Neural cell (in vitro differentiated cells): Measurements from ENCODE around the gene STATH. TPM values are rescaled to one million over a fixed set of nuclear protein-coding genes. Genes with fewer than 3 reads are reported as not detected.

Experiments used
- H2AFZ ChIP-seq: fragments of 200-600, 300-800 bp; sonication (generic), shearing (Covaris generic); 2 replicates; pipeline ENCODE4 v1.6.0; 2014; ENCODE audit warnings: low read depth, mild to moderate bottlenecking, antibody characterized with exemption, low read length, moderate library complexity
- H3F3A ChIP-seq: fragments of 200-600 bp; shearing (Covaris generic); 2 replicates; pipeline ENCODE4 v1.6.1; 2016; ENCODE audit warnings: mild to moderate bottlenecking, moderate library complexity, mixed read lengths, antibody characterized with exemption, low read length; ENCODE audit not compliant: insufficient read depth, poor library complexity, severe bottlenecking
- H3K27ac ChIP-seq: fragments of 200-600, 300-800 bp; sonication (generic), shearing (Covaris generic); 2 replicates; pipeline ENCODE4 v1.5.1; 2014; ENCODE audit warnings: mild to moderate bottlenecking, low read length, moderate library complexity
- H3K27me3 ChIP-seq: fragments of 300-800, 200-600 bp; sonication (generic), shearing (Covaris generic); 2 replicates; pipeline ENCODE4 v1.6.0; 2014; ENCODE audit warnings: mild to moderate bottlenecking, low read depth, low read length, moderate library complexity; ENCODE audit not compliant: insufficient read depth
- H3K36me3 ChIP-seq: fragments of 300-800, 200-600 bp; sonication (generic), shearing (Covaris generic); 2 replicates; pipeline ENCODE4 v1.5.1; 2014; ENCODE audit warnings: mild to moderate bottlenecking, antibody characterized with exemption, low read length, moderate library complexity; ENCODE audit not compliant: insufficient read depth
- H3K4me2 ChIP-seq: fragments of 300-800, 200-600 bp; sonication (generic), shearing (Covaris generic); 2 replicates; pipeline ENCODE4 v1.6.0; 2014; ENCODE audit warnings: mild to moderate bottlenecking, low read length
- H3K4me3 ChIP-seq: fragments of 300-800, 200-600 bp; sonication (generic), shearing (Covaris generic); 2 replicates; pipeline ENCODE4 v1.5.1; 2014; ENCODE audit warnings: mild to moderate bottlenecking, low read length, moderate library complexity
- H3K79me2 ChIP-seq: fragments of 200-600 bp; shearing (Covaris generic); replicated peaks from 2 replicates; pipeline ENCODE4 v1.6.0; 2014; ENCODE audit warnings: mild to moderate bottlenecking, low read length, moderate library complexity; ENCODE audit not compliant: insufficient read depth
- H3K9ac ChIP-seq: fragments of 300-800, 200-600 bp; sonication (generic), shearing (Covaris generic); 2 replicates; pipeline ENCODE4 v1.6.1; 2016; ENCODE audit warnings: mild to moderate bottlenecking, low read length, mixed read lengths
- H3K9me2 ChIP-seq: fragments of 200-600 bp; shearing (Covaris generic); 2 replicates; pipeline ENCODE4 v1.6.1; 2016; ENCODE audit warnings: mild to moderate bottlenecking, low read length, mixed read lengths; ENCODE audit not compliant: insufficient read depth
- H3K9me3 ChIP-seq: fragments of 200-600, 300-800 bp; sonication (generic), shearing (Covaris generic); 2 replicates; pipeline ENCODE4 v1.6.1; 2016; ENCODE audit warnings: mild to moderate bottlenecking, mixed run types, low read length, moderate library complexity, mixed read lengths
- H4K20me1 ChIP-seq: fragments of 200-600 bp; shearing (Covaris generic); 2 replicates; pipeline ENCODE4 v1.6.1; 2016; ENCODE audit warnings: mild to moderate bottlenecking, mixed run types; ENCODE audit not compliant: insufficient read depth
- CTCF ChIP-seq: fragments of 450-650 bp; IDR thresholded peaks from 2 replicates; pipeline ENCODE4 v1.5.1; 2014; ENCODE audit warnings: antibody characterized with exemption, mild to moderate bottlenecking, moderate library complexity; ENCODE audit not compliant: poor library complexity, severe bottlenecking
- EP300 ChIP-seq: fragments of 450-650 bp; conservative IDR thresholded peaks from 2 replicates; pipeline ENCODE4 v1.6.1; 2014; ENCODE audit warnings: antibody characterized with exemption, mild to moderate bottlenecking, moderate library complexity; ENCODE audit not compliant: poor library complexity, severe bottlenecking
- EZH2 ChIP-seq: fragments of 200-600, 300-800 bp; shearing (Covaris generic), sonication (generic); IDR thresholded peaks from 2 replicates; pipeline ENCODE4 v1.6.1; 2014; ENCODE audit warnings: antibody characterized with exemption, low read length, borderline replicate concordance, mild to moderate bottlenecking; ENCODE audit not compliant: insufficient read depth, poor library complexity, severe bottlenecking
- MXI1 ChIP-seq: fragments of 450-650 bp; conservative IDR thresholded peaks from 2 replicates; pipeline ENCODE4 v1.6.1; 2014; ENCODE audit warnings: antibody characterized with exemption, mild to moderate bottlenecking; ENCODE audit not compliant: poor library complexity, severe bottlenecking
- POLR2AphosphoS5 ChIP-seq: IDR thresholded peaks from 2 replicates; pipeline ENCODE4 v1.6.1; 2012
- RAD21 ChIP-seq: fragments of 450-650 bp; conservative IDR thresholded peaks from 2 replicates; pipeline ENCODE4 v1.6.1; 2014; ENCODE audit warnings: antibody characterized with exemption, mild to moderate bottlenecking, moderate library complexity
- SMC3 ChIP-seq: fragments of 450-650 bp; conservative IDR thresholded peaks from 2 replicates; pipeline ENCODE4 v1.6.1; 2014; ENCODE audit warnings: antibody characterized with exemption, mild to moderate bottlenecking, moderate library complexity; ENCODE audit not compliant: poor library complexity
- TAF1 ChIP-seq: IDR thresholded peaks from 2 replicates; pipeline ENCODE4 v1.6.1; 2012; ENCODE audit warnings: low read depth
- polyA plus RNA-seq: library from polyadenylated mRNA; depleted of rRNA; stranded (reverse); fragments of >200 nt; gene quantifications from 2 replicates; pipeline ENCODE4 v1.2.3, GENCODE V29; 2014
- TF ChIP-seq, protein P1 (sequence below): IDR thresholded peaks from 2 replicates; pipeline ENCODE4 v1.6.1; 2012; ENCODE audit warnings: borderline replicate concordance

The STATH gene
- polyA plus RNA-seq, 1 donor from 2014 or later = not detected

DNA sequence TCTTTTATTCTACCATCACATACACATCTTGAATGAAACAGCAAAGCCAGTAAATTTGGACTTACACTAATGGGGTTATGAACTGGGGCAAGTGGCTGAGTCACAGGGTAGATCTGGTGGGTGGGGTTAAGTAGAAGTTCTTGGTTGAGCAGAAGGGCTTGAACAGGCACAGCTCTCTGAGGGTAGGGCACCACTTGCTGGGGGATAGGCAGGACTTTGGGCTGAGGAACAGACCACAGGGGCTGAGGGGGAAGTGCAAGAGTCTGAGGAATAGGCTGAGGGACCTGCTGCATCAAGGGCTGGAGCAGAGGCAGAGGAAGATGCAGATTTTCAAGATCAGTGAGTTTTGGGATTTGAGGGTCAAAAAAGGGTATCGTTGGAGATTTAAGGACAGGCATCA is 38.6 kb upstream of the STATH start:
- Histone ChIP-seq H3K9me2 (no peaks in the 10 kb centered on the region), H3K79me2 (no peaks in the 10 kb centered on the region), H3K9me3 (no peaks in the 10 kb centered on the region), H3K4me2 (no peak overlapping the region), H4K20me1 (no peaks in the 10 kb centered on the region), H3F3A (no peaks in the 10 kb centered on the region), H2AFZ (no peak overlapping the region), H3K4me3 (no peak overlapping the region), H3K27me3 (no peaks in the 10 kb centered on the region), H3K9ac (no peak overlapping the region), H3K36me3 (no peaks in the 10 kb centered on the region), H3K27ac (no peak overlapping the region)
- TF ChIP-seq, protein P1, sequence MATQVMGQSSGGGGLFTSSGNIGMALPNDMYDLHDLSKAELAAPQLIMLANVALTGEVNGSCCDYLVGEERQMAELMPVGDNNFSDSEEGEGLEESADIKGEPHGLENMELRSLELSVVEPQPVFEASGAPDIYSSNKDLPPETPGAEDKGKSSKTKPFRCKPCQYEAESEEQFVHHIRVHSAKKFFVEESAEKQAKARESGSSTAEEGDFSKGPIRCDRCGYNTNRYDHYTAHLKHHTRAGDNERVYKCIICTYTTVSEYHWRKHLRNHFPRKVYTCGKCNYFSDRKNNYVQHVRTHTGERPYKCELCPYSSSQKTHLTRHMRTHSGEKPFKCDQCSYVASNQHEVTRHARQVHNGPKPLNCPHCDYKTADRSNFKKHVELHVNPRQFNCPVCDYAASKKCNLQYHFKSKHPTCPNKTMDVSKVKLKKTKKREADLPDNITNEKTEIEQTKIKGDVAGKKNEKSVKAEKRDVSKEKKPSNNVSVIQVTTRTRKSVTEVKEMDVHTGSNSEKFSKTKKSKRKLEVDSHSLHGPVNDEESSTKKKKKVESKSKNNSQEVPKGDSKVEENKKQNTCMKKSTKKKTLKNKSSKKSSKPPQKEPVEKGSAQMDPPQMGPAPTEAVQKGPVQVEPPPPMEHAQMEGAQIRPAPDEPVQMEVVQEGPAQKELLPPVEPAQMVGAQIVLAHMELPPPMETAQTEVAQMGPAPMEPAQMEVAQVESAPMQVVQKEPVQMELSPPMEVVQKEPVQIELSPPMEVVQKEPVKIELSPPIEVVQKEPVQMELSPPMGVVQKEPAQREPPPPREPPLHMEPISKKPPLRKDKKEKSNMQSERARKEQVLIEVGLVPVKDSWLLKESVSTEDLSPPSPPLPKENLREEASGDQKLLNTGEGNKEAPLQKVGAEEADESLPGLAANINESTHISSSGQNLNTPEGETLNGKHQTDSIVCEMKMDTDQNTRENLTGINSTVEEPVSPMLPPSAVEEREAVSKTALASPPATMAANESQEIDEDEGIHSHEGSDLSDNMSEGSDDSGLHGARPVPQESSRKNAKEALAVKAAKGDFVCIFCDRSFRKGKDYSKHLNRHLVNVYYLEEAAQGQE = no peak
- no peak for TF ChIP-seq EP300
- TF ChIP-seq TAF1 = no peak
- no peak for TF ChIP-seq EZH2
- TF ChIP-seq CTCF = no peak
- TF ChIP-seq POLR2AphosphoS5 = no peak
- TF ChIP-seq RAD21 = no peak
- no peak for TF ChIP-seq MXI1
- TF ChIP-seq SMC3 = no peak

DNA sequence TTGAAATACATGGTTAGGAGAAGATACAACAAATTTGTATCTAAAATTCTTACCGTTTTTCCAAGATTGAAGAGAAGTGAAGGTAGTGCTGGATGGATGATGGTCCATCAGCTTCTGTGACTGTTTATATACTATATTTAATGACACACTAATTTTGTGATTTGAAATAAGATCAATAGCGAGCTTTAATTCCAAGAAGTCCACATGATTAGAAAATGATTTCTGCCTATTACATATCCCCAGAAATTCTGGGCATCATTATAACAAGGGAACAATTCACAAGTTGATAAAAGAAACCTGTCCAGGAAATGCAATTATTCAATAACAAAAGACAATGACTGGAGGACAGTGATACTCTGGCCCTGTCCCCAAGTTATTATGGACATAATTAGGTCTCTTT is 30.1 kb upstream of the STATH start, which contains the start of gene CSN2:
TSS of gene CSN2 (minus strand) at position 101 of the 400 bp plus-strand sequence. CDS start 4,733 bp downstream, outside the sequence.
- H3K9me2 ChIP-seq = no peaks in the 10 kb centered on the region
- no peak within 1 kb of the TSS for H3K4me3 ChIP-seq
- no peaks in the 10 kb centered on the region for H3K79me2 ChIP-seq
- H3K27ac ChIP-seq = no peak within 1 kb of the TSS
- no peaks in the 10 kb centered on the region for H3K9me3 ChIP-seq
- no peak within 1 kb of the TSS for H2AFZ ChIP-seq
- H3K4me2 ChIP-seq = no peak within 1 kb of the TSS
- no peaks in the 10 kb centered on the region for H3K27me3 ChIP-seq
- TF ChIP-seq RAD21 (no peak), SMC3 (no peak), EP300 (no peak), EZH2 (no peak), CTCF (no peak), POLR2AphosphoS5 (no peak)
- TF ChIP-seq, protein P1 = no peak
- H4K20me1 ChIP-seq = no peaks in the 10 kb centered on the region
- H3F3A ChIP-seq = no peaks in the 10 kb centered on the region
- H3K9ac ChIP-seq = no peak within 1 kb of the TSS
- no peaks in the 10 kb centered on the region for H3K36me3 ChIP-seq
